ENCODE measurements around the gene DNAH1.
"Not testable (repeated sequence)": the region's sequence is repeated elsewhere in the genome, so short reads cannot be mapped to it uniquely, and the experiment has no call there.

Gene DNAH1

GRCh38 chr3:52328536-52329080, 12.5 kb downstream of the DNAH1 start:
- H3K4me3 ChIP-seq (ENCODE audit: low read depth, low read length) = no peak overlapping the region
- no peak for TF ChIP-seq CTCF (IDR thresholded peaks at IDR 0.05; ENCODE audit: borderline replicate concordance, insufficient read depth, low read depth, low read length)

GRCh38 chr3:52330194-52330805, 14.2 kb downstream of the DNAH1 start:
- H3K4me3 ChIP-seq (ENCODE audit: low read depth, low read length) = no peak overlapping the region
- no peak for TF ChIP-seq CTCF (IDR thresholded peaks at IDR 0.05; ENCODE audit: borderline replicate concordance, insufficient read depth, low read depth, low read length)

- H3K4me3 ChIP-seq (ENCODE audit: low read depth, low read length) = no peak overlapping the region
- TF ChIP-seq CTCF (IDR thresholded peaks at IDR 0.05; ENCODE audit: borderline replicate concordance, insufficient read depth, low read depth, low read length) = no peak
Observed at GRCh38 chr3:52331091-52331490, 15.0 kb downstream of the DNAH1 start.

GRCh38 chr3:52331906-52332305, 15.8 kb downstream of the DNAH1 start:
- no peak overlapping the region for H3K4me3 ChIP-seq (ENCODE audit: low read depth, low read length)
- no peak for TF ChIP-seq CTCF (IDR thresholded peaks at IDR 0.05; ENCODE audit: borderline replicate concordance, insufficient read depth, low read depth, low read length)

GRCh38 chr3:52333869-52334557, 17.9 kb downstream of the DNAH1 start:
- no peak for TF ChIP-seq CTCF (IDR thresholded peaks at IDR 0.05; ENCODE audit: borderline replicate concordance, insufficient read depth, low read depth, low read length)
- no peak overlapping the region for H3K4me3 ChIP-seq (ENCODE audit: low read depth, low read length)

GRCh38 chr3:52338131-52338530, 22.0 kb downstream of the DNAH1 start:
- not testable (repeated sequence) for H3K4me3 ChIP-seq (ENCODE audit: low read depth, low read length)

- TF ChIP-seq CTCF (IDR thresholded peaks at IDR 0.05; ENCODE audit: borderline replicate concordance, insufficient read depth, low read depth, low read length) = peak; percentile 55; the same call in 1 of the 2 replicates
- H3K4me3 ChIP-seq (ENCODE audit: low read depth, low read length) = no peak overlapping the region
Observed at GRCh38 chr3:52339612-52340011, 23.5 kb downstream of the DNAH1 start.
